DMS153 (cell line): ENCODE data around the gene LTBP1.

Experiments
- DNase-seq: peaks from one replicate; lab custom pipeline; 2025; lab: John Stamatoyannopoulos, UW

Gene LTBP1

DNA sequence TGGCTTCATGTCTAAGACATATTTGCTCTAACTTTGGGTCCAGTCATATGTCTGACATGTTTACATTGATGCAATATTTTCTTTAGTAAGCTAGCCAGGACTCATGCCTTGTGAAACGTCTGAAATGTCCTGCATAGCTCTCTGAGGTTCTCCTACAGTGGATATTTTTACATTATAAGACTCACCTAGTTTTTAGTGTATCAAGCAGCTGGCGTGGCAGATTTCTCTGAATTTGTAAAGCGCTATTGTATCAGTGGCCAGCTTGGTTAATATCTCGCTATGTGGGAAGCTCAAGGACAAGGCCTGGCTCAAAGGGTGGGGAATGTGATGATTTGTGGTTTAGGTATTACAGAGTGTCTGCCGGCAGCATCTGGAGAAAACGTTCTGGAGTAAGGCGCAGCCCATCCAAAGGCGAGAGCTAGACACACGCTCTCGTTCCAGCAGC is 164.3 kb downstream of the LTBP1 start:
- DNase-seq, result no peak

DNA sequence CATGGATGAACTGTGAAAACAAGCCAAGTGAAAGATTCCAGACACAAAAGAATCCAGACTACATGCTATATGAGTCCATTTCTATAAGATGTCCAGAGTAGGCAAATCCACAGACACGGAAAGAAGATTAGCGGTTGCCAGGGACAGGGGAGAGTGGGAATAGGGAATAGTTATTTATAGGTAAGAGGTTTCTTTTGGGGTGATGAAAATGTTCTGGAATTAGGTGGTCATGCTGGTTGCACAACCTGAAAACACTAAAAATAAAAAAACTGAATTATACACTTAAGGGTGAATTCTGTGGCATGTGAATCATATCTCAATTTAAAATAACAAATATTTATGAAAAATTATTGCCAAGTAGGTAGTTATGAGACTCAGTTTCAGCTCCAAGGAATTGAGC is 168.4 kb downstream of the LTBP1 start:
- DNase-seq, result no peak

DNA sequence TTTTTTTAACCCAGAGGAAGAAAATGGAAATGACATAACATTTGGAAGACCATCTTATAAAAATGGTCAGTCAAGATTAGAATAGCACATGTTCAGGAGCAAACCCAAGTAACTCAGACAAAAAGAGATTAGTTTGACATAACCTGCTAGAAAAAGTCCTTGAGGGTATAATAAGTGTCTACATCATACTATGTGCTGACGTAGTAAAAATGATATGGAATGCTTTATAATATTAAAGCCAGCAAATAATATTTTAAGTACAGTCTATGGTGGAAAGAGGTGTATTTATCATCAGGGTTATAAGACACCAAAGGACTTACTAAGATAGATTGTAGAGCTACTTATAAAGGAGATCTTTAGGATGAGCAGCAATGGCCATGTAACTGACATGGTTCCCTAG is 169.0 kb downstream of the LTBP1 start:
- no peak for DNase-seq

DNA sequence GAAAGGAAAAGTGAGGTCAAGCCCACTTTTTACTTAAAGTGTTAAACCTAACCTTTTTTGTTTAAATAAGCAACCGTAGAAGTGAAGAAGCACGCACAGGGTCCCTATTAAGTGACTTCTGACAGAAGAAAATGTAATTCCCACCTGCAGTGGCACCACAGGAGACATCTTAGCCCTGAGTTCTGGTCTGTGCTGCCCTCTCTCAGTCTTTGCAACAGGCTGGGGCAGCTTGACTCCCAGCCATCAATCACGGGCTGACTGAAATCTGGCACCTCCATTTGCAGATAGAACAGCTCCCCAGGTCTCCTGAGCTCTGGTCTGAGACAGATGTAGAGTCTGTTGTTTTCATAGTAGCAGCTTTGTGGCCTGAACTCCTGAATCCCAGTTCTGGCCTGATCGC is 170.0 kb downstream of the LTBP1 start:
- no peak for DNase-seq

DNA sequence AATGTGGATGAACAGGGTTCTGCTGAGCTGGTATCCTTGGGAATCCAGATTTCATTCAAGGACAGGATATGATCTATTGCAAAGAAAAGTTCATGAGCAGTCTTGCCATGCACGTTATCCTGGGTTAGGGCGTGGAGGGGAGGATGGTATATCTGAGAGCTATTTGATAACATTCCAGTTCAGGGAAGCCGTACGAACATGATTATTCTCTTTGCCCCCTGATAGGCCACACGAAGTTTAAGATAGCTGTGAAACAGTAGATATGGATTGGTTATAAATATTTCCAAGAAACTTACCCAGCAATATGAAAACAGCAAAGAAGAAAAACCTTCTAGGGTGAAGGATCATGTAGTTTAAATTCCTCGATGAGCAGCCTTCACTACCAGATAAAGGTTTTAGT is 171.9 kb downstream of the LTBP1 start:
- DNase-seq, result no peak

DNA sequence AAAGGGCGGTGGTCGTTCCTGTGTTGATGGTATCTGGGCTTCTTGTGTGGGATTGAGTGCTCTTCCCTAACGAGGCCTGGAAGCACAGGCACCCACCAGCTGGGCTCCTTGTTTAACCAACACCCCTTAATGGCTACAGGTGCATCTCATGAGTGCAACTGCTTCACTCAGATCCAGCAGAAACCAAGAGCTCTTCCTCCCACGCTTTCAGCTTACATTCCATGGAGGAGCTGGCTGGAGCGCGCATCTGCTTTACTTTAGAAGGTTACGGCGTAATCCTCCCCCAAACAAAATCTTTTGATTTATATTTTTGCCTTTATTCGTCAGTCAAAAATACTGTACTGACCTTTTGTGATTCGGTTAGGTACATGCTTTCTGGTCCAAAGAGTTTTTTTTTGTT is 174.7 kb downstream of the LTBP1 start:
- no peak for DNase-seq

DNA sequence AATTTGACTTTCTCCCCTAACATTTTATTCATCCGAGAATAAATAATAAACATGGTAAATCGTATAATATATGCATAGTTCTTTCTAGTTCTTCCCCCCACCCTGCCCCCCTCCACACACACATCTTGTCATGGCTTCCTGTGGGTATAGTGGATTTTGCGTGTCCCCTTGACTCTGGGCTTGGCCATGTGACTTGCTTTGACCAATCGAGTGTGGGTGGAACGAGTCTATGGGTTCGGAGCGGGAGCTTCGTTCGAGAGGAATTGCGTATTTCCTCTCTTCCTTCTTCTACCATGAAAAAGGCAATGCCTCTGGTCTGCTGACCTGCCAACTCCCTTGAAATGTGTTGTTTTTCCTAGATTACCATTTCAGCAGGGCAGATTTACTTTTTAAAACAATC is 175.2 kb downstream of the LTBP1 start:
- no peak for DNase-seq

DNA sequence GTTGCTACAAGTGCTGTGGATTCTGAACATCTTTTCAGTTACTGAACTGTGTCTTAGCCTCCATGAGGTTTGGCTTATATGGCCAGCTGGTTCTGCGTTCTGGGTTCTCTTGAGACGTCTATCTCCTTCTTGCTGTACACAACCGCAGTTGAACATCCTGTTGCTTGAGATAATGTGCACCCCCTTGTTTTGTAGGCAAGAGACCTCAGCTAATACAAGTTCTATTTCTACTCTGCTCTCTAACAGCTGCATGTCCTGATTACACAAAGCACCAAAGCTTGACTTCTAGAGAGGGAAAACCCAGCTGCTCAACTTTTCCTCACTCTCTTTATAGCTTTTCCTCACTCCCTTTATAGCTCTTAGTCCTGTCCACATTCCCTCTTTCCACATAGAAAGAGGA is 176.0 kb downstream of the LTBP1 start:
- no peak for DNase-seq

DNA sequence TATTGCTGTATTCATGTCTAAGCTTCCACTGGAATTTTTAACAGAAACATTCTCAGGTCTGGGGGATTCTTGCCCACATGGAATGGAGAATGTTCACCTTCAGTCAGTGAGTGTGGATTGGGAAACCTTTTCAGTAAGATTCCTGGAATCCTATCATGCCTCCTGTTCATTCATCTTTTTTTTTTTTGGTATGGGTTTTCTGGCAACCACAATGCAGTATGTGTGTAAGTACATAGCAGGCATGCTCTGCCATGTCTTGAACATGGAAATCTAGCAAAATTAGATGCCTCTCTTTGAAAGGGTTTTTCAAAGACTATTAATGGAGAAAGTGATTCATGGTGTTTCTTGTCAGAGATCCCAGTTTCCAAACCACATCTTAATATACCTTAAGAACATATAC is 176.5 kb downstream of the LTBP1 start:
- DNase-seq, result no peak

DNA sequence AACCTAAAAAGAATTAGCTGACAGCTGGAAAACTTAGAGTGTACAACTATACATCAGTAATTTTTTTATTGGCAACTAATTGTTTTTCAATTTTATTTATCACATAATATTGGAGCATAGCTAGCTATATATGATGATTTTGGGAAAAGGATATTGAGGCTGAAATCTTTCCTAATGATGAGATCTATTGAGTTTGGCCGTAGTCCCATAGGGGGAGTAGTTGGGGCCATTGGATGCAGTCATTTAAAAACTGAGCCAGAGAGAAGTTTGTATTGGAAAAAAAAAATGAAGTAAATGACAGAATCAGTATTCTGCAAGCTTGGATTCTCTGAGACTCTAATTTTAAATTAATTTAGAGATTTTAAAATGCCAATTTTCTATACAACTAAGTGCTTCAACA is 179.8 kb downstream of the LTBP1 start:
- DNase-seq, result no peak

DNA sequence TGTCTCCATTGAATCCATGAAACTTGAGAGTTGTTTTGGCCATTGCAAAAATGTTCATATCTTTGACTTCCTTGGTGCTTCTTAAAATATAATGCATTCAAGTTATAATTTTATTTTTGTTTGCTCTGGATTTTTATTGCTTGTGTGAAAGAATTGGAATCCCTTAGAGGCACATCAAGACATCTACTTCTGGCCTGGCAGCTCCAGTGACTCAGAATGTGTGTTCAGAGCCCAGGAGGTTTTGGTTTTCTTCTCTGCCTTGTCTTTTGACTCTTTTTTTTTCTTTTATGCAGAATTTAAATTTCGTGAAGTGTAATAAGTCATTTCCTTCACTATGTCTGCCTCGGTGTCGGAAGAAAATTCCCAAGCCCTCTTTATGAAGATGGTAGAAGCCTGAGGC is 180.2 kb downstream of the LTBP1 start:
- DNase-seq, result no peak

DNA sequence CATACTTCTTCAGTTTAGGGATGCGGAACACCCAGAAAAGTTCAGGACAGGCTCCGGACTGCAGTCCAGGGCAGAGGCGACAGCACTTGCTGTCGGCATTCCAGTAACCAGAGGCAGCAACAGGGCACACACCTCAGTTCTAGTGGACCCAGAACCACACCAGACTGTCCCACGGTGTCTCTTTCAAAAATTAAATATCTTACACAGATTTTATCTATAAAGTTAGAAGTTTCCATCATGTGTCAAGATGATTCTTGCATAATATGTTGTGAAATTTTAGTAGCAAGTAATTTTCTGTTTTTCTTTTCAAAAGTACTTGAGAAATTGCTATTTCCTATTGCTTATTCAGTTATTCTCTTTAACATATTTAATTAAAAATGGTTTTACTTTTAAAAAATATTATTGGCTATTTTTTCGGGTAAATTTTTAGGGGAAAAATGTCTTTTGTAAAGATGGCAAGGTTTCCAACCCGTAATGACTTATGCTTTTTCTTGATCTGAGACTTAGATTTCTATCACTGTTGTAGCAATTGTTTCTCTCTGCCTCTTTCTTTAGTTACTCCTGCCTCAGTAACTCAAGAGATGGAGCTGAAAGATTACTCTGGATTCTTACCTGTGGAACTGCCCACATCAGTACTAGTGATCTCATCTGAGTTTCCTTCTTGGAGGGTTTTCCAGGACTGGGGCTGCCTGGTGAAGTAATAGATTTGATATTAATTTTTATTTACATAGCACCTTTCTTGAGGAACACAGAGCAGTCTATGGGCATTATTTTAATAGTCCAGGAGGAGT is 182.7 kb downstream of the LTBP1 start:
- no peak for DNase-seq

DNA sequence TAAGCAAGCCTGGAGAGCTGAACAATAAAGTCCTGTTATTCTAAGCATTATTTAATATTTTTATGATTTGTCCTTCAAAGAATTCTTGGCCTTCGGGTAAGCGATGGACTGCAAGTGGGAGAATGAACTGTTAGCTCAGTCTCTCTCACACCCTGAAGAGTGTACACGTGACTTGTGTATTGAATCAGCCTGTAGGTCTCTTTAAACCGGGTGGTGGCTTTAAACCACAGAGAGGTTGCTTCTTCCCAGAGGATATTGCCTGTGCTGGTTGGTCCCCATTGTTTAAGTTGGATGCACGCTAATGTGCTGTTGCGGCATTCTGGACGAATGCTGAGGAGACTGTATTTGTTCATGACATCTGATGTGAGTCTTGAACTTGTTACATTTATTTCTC is 183.3 kb downstream of the LTBP1 start:
- peak; percentile 3 for DNase-seq

DNA sequence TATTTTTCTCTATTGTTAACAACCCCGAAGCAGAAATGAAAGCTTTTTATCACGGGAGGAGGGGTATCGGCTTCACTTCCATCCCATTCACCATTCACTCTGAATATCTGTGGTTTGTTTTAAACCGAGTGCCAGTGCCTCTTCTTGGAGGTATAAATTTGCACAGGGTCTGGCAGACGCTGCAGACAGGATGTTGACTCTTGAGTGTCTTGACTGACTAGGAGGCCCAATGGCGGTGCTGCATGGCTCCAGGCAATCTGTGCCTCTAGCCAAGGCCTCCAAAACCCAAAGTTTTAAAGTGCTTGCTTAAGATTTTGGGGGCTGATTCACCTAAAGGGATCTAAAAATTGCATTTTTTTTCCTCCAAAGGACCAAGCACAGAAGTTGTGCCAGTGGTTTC is 183.8 kb downstream of the LTBP1 start:
- no peak for DNase-seq

DNA sequence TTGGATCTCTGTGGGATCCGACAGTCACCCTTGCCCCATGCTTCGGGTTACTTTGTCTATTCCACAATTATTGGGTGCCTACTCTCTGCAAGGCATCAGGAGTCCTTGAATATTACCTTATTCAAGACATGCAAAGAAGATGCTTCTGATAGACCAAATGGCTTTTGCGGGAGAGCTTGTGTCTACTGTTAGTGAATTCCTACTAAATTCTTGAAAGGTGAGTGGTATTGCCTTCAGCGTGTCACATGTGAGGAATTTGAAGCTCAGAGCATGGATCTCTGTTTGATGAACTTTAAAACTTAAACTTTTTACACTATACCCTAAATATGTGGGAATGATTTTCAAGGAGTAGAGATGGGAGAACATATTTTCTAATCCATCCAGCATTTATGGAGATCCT is 184.4 kb downstream of the LTBP1 start:
- DNase-seq, result no peak

DNA sequence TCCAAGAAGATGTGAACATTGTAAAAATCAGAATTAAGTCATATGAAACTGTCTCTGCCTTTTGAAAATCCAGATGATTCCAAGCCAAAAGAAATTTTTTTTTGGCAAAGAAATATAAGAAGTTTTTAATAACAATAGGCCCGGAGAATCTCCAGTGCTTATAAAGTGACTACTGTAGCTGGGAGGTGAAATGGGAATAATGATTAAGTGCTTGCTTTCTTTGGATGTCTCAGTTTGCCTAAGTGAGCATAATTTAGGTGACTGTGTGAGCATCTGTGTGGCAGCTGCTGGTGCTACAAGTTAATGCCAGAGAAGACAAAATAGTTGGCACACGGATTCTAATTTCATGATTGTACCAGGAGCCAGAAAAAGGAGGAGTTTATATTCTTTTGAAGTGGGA is 185.0 kb downstream of the LTBP1 start:
- no peak for DNase-seq

DNA sequence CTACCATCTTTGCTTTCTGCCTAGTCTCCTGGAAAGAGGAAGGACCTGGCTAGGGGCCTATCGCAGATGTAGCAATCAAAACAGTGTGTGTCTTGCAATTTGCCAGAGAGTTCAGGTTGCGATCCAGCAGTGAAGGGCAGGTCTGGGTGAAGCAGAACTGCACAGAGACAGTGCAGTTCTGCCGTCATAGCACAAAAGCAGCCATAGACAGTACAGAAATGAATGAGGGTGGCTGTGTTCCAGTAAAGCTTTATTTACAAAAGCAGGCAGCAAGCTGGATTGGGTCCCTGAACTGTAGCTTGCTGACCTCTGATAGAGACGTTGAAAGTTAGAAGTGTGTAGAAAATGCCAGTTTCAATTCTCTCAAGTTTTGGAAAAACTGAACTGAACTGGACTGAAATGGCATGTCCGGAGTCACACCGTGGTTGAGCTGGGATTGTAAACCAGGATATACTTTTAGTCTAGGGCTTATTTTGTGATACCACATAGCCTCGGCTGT is 186.8 kb downstream of the LTBP1 start:
- DNase-seq, result no peak

DNA sequence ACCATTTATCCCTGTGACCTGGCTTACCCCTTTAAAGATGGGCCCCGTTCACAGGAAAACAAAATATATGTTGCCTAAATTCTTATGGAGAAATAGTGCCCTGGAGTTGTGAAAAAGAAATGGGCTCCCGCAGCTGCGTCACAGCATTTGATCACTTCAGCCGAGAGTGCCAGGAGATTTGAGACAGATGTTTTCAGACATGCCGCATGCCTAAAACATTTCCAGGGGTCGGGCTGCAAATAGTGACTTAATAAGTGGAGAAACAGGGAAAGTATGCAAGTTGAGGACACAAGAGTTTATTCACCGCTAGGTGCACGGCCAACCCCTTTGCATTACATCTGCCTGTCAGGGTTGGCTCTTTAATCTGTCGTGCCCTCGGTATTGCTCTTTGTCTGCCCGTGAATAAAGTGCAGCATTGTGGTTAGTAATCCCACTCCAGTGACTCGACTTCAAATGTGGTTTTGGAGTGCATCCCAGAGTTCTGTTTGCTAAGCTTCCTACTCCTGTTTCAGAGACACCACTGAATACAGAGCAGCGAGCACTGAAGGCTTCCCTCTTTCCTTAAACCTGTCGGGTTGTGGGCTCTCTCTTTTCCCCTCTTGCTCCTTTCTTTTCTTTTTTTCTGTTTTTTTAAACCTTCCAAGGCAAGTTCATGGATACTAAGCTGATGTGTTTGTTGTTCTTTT is 187.5 kb downstream of the LTBP1 start:
- peak; percentile 69 for DNase-seq

DNA sequence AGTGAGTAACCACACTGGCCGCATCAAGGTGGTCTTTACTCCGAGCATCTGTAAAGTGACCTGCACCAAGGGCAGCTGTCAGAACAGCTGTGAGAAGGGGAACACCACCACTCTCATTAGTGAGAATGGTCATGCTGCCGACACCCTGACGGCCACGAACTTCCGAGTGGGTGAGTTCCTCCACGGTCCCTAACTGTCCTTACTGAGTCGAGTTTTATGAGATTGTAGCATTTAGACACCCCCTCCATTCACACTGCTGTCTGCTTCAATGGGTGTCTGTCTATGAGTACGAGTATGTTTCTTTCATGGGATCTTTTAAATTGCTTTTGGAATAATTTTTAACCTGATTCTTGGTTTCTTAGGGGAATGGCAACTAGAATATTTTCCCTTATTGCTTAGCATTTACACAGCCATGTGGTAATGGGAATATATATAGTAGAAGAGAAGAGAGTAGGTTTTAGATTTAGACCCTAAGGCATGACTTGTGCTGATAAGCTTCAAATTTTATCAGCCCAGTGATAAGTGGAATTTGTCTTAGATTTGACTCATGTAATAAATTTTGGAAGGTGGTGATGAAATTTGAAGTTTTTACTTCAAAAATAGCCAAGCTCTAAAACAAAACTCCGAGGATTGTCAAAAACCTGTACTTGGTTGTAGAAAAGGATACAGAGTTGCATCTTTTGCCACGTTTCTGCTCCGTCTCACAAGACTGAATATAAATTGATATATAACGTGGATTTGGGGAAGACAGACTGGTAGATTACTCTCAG is 188.2 kb downstream of the LTBP1 start:
- no peak for DNase-seq

DNA sequence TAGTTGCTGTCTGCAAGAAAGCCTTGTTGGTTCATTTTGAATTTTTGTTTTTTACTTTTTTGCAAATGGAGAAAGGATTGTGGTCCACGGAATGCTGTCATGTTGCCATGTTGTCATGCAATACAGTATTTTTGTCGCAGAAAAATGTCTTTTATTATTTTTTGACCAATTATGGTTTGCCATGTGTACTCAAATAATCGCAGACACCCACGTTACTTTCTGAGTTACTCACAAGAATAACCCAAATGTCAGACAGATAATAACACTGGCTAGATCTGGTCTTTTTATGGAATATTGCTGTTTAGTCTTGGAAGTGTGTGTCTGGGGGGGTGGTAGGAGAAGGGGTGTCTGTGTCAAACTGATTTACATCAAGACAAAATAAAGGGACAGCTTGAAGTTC is 188.9 kb downstream of the LTBP1 start:
- no peak for DNase-seq

DNA sequence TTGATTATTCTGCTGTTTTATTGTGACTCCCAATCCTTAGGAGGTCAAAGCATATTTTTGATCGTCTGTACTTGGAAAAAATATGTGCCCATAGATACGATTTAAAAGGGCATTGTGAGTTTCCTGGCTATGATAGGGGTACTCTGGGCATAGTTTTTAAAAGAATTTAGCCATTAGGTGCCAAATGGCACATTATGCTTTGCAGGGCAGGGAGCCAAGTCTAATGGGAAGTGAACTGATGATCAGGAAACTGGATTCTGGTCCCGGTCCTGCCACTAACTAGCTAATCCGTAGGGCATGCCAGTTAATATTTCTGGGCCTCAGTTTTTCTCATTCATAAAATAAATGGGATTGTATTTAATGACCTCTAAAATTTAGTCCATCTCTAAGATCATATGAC is 189.3 kb downstream of the LTBP1 start:
- DNase-seq, result no peak

DNA sequence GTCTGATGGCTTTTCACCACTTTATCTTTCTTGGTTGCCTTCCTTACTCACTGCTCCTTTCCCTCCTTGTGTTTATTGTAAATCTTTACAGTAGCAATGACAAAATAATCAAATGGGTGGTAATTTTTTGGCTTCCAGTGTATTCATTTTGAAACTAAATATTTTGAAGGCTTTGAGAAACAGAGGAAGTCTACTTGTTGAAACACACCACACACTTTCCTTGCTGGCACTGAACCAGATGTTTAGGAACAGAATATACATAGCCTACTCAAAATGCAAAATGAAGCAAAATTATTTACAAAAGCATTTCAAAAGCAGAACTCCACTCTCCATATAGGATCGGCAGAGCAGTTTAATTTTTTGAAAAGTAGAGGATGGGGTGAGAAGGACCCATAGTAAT is 189.8 kb downstream of the LTBP1 start:
- no peak for DNase-seq

DNA sequence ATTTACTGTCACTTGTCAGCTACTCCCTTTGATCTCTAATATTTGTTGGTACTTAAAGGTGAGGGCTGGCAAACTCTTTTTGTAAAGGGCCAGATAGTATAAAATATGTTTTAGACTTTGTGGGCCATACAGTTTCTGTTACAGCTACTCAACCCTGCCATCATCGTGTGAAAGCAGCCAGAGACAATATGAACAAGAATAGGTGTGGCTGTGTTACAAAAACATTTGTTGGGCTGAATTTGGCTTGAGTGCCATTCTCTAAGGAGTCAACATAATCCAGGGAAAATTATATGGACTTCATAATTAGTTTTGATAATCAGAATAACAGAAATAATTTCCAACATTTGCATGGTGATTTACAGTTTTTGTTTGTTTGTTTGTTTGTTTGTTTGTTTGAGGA is 190.6 kb downstream of the LTBP1 start:
- DNase-seq, result no peak
